Middle frontal gyrus (tissue), 1 donor: ENCODE results near the gene FAM13C.
"Not testable (repeated sequence)": the region's sequence is repeated elsewhere in the genome, so short reads cannot be mapped to it uniquely, and the experiment has no call there.

Experiments used
- DNase-seq: peaks from one replicate; pipeline ENCODE4 v3.0.0-alpha.2; 2015; ENCODE audit warnings: low spot score; ENCODE audit errors: extremely low spot score

FAM13C gene

GRCh38 chr10:59236064-59236697 is 126.2 kb downstream of the FAM13C start:
- no peak for DNase-seq

GRCh38 chr10:59234816-59235429 is 127.4 kb downstream of the FAM13C start:
- no peak for DNase-seq

- DNase-seq, result no peak
Observed at GRCh38 chr10:59234194-59234593, 128.2 kb downstream of the FAM13C start.

GRCh38 chr10:59229441-59229840 is 132.9 kb downstream of the FAM13C start:
- DNase-seq, result no peak

GRCh38 chr10:59227136-59227673 is 135.1 kb downstream of the FAM13C start:
- DNase-seq, result no peak

GRCh38 chr10:59225211-59225610 is 137.1 kb downstream of the FAM13C start:
- no peak for DNase-seq

GRCh38 chr10:59223597-59223996 is 138.8 kb downstream of the FAM13C start:
- DNase-seq, result not testable (repeated sequence)

GRCh38 chr10:59222788-59223187 is 139.6 kb downstream of the FAM13C start:
- DNase-seq, result no peak

GRCh38 chr10:59216178-59216869 is 146.0 kb downstream of the FAM13C start:
- no peak for DNase-seq

GRCh38 chr10:59214160-59214559 is 148.2 kb downstream of the FAM13C start:
- no peak for DNase-seq

GRCh38 chr10:59212301-59212798 is 150.0 kb downstream of the FAM13C start:
- DNase-seq, result no peak

- no peak for DNase-seq
Observed at GRCh38 chr10:59206204-59206720, 156.1 kb downstream of the FAM13C start.
